GM12878 (cell line): Measurements from ENCODE around the gene FSIP1. TPM values are rescaled to one million over a fixed set of nuclear protein-coding genes. Genes with fewer than 3 reads are reported as not detected.

Experiments used
- ATAC-seq: fragments of 200-7000 bp; cut with Tn5 transposase; 3 replicates; pipeline ENCODE4 v1.9.1; 2020; ENCODE audit warnings: mild to moderate bottlenecking, moderate library complexity
- BruUV-seq: library from RNA; stranded (reverse); fragments of 400-500 nt; replicated peaks from 2 replicates; lab custom pipeline; 2021; lab: Mats Ljungman, UMichigan
- CTCF ChIA-PET: fragments of 300-600 bp; sonication (Branson Sonifier 250); formaldehyde crosslinking; extraction: SDS; loops from one replicate; lab custom pipeline; 2021; ENCODE audit warnings: inconsistent platforms; lab: Yijun Ruan, JAX
- POLR2A ChIA-PET: fragments of 350-600 bp; formaldehyde crosslinking; extraction: SDS; loops from one replicate; lab custom pipeline; 2021; ENCODE audit warnings: inconsistent platforms; lab: Charles Lee
- RAD21 ChIA-PET: fragments of 300-600 bp; sonication (Branson Sonifier 250); formaldehyde crosslinking; loops from one replicate; lab custom pipeline; 2023; ENCODE audit warnings: antibody characterized with exemption; ENCODE audit not compliant: unreplicated experiment; lab: Charles Lee
- SMC1A ChIA-PET: fragments of 300-600 bp; sonication (Branson Sonifier 250); formaldehyde crosslinking; loops from one replicate; lab custom pipeline; 2023; ENCODE audit not compliant: unreplicated experiment, uncharacterized antibody; lab: Charles Lee
- DNase-seq: peaks from one replicate; pipeline ENCODE4 v3.0.0-alpha.2; 2011; ENCODE audit warnings: low read depth, low spot score
- FAIRE-seq: peaks from 3 replicates; lab custom pipeline; 2011; peaks lifted over from hg19 to GRCh38; lab: Jason Lieb, UNC
- H2AFZ ChIP-seq: 2 replicates; pipeline ENCODE4 v1.6.0; 2011; ENCODE audit warnings: low read depth, low read length, control low read depth; ENCODE audit not compliant: control insufficient read depth
- H3K27ac ChIP-seq: 2 replicates; pipeline ENCODE4 v1.5.1; 2011; ENCODE audit warnings: control low read depth; ENCODE audit not compliant: control insufficient read depth, insufficient read depth
- H3K27me3 ChIP-seq, 2 experiments: replicated peaks in 1 of 2; 2 replicates each; pipeline versions ENCODE4 v1.6.0 to v1.6.1; 2011; ENCODE audit warnings: low read length in 1 of 2; ENCODE audit not compliant: control insufficient read depth in 2 of 2, insufficient read depth in 2 of 2
- H3K36me3 ChIP-seq, 2 experiments: 2 replicates each; pipeline ENCODE4 v1.5.1; 2011; ENCODE audit warnings: low read length in 1 of 2; ENCODE audit not compliant: control insufficient read depth in 2 of 2, insufficient read depth in 2 of 2
- H3K4me1 ChIP-seq: 2 replicates; pipeline ENCODE4 v1.6.1; 2011; ENCODE audit warnings: mild to moderate bottlenecking, low read length, moderate library complexity, mixed read lengths; ENCODE audit not compliant: control insufficient read depth, insufficient read depth
- H3K4me2 ChIP-seq: 2 replicates; pipeline ENCODE4 v1.6.0; 2011; ENCODE audit warnings: control low read depth; ENCODE audit not compliant: control insufficient read depth, insufficient read depth
- H3K4me3 ChIP-seq: fragments of 200-600 bp; sonication (generic); 2 replicates; pipeline ENCODE4 v1.5.1; 2016
- H3K79me2 ChIP-seq: 2 replicates; pipeline ENCODE4 v1.6.0; 2011; ENCODE audit warnings: low read length; ENCODE audit not compliant: control insufficient read depth, insufficient read depth
- H3K9ac ChIP-seq: 2 replicates; pipeline ENCODE4 v1.8.0; 2011; ENCODE audit warnings: low read length, control low read depth, mixed read lengths; ENCODE audit not compliant: control insufficient read depth, insufficient read depth
- H3K9me3 ChIP-seq: replicated peaks from 3 replicates; pipeline ENCODE4 v1.5.1; 2011; ENCODE audit warnings: mild to moderate bottlenecking, low read length; ENCODE audit not compliant: control insufficient read depth, insufficient read depth
- H4K20me1 ChIP-seq: 2 replicates; pipeline ENCODE4 v1.6.0; 2011; ENCODE audit not compliant: control insufficient read depth, insufficient read depth
- IKZF2 ChIP-seq, 2 experiments: fragments of 450-650 bp; IDR thresholded peaks; 2 replicates each; pipeline ENCODE4 v1.6.1; 2017; ENCODE audit warnings: mild to moderate bottlenecking in 2 of 2, moderate library complexity in 2 of 2
- MTA2 ChIP-seq: fragments of 450-650 bp; IDR thresholded peaks from 2 replicates; pipeline ENCODE4 v1.6.1; 2016; ENCODE audit warnings: low read depth, mild to moderate bottlenecking, moderate library complexity
- WGBS: methylation state at CpG from one replicate; pipeline ENCODE4 v1.1.6; 2016; ENCODE audit warnings: low lambda C conversion rate; ENCODE audit not compliant: insufficient replicate concordance, insufficient coverage; ENCODE audit errors: missing lambda C conversion rate; 5-methylcytosine and 5-hydroxymethylcytosine counted together
- in situ Hi-C: fragments of 300-500 bp; cut with MboI; formaldehyde crosslinking; loops from 9 replicates; pipeline ENCODE4 v1.14.3; 2018; ENCODE audit warnings: mixed read lengths
- intact Hi-C: fragments of 100-400 bp; cut with micrococcal nuclease; formaldehyde crosslinking; loops from one replicate; pipeline ENCODE4 v1.14.2; 2022; ENCODE audit not compliant: unreplicated experiment
- polyA plus RNA-seq, 11 experiments: library from polyadenylated mRNA; depleted of rRNA in 4 of 11; unstranded in 6 of 11; stranded (reverse) in 5 of 11; fragments of >200 nt; fragmentation: Nextera tagmentation in 4 of 11; fragmentation: Illumina TruSeq in 1 of 11; extraction: Ambion mirVana in 4 of 11; extraction: Trizol in 1 of 11; gene quantifications; 1 replicate in 1 of 11; 2 replicates in 10 of 11; pipeline versions ENCODE4 v1.2.1 to v1.2.3, GENCODE V29; 2011 to 2016; ENCODE audit warnings: inconsistent platforms in 2 of 11, missing spikeins in 2 of 11, low read depth in 1 of 11
- total RNA-seq, 4 experiments: library from RNA; depleted of rRNA in 3 of 4; stranded (reverse); fragments of >200 nt in 3 of 4; fragmentation: Illumina TruSeq in 1 of 4; extraction: Trizol in 1 of 4; gene quantifications; 2 replicates each; pipeline versions ENCODE4 v1.2.1 to v1.2.3, GENCODE V29; 2013 to 2021
- TF ChIP-seq, protein P1 (sequence below): fragments of 150-350 bp; IDR thresholded peaks from 2 replicates; pipeline ENCODE4 v1.6.1; 2016; ENCODE audit warnings: low read depth, low read length

The FSIP1 gene
- total and polyA plus RNA-seq, 10 of the 15 experiments (the other 5 are each of a cell fraction or from before 2014, with no cell fraction given) = 0.15 to 0.67 (median 0.35) TPM

- no peak overlapping the region for H3K4me2 ChIP-seq
- H2AFZ ChIP-seq = no peak overlapping the region
- H3K27me3 ChIP-seq = no peaks in the 10 kb centered on the region
- in situ Hi-C loops (no loop called here), intact Hi-C loops (no loop called here)
- H3K36me3 ChIP-seq = no peaks in the 10 kb centered on the region
- TF ChIP-seq, protein P1, sequence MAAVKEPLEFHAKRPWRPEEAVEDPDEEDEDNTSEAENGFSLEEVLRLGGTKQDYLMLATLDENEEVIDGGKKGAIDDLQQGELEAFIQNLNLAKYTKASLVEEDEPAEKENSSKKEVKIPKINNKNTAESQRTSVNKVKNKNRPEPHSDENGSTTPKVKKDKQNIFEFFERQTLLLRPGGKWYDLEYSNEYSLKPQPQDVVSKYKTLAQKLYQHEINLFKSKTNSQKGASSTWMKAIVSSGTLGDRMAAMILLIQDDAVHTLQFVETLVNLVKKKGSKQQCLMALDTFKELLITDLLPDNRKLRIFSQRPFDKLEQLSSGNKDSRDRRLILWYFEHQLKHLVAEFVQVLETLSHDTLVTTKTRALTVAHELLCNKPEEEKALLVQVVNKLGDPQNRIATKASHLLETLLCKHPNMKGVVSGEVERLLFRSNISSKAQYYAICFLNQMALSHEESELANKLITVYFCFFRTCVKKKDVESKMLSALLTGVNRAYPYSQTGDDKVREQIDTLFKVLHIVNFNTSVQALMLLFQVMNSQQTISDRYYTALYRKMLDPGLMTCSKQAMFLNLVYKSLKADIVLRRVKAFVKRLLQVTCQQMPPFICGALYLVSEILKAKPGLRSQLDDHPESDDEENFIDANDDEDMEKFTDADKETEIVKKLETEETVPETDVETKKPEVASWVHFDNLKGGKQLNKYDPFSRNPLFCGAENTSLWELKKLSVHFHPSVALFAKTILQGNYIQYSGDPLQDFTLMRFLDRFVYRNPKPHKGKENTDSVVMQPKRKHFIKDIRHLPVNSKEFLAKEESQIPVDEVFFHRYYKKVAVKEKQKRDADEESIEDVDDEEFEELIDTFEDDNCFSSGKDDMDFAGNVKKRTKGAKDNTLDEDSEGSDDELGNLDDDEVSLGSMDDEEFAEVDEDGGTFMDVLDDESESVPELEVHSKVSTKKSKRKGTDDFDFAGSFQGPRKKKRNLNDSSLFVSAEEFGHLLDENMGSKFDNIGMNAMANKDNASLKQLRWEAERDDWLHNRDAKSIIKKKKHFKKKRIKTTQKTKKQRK = no peak
- TF ChIP-seq MTA2 = peak; percentile 28
- peak in 1 of 2 experiments; percentile 23; a peak in 1 of 4 replicates for TF ChIP-seq IKZF2 (IDR thresholded peaks at IDR 0.05)
- SMC1A ChIA-PET = interaction anchor here (0.6 to 4.8 kb wide), 7 partner anchors 8 to 89 kb away, joined by 3 to 36 read pairs (median 3); no protein-coding TSS in a partner anchor
- CTCF ChIA-PET = interaction anchor here (1.0 to 2.8 kb wide), 7 partner anchors 13 to 89 kb away, joined by 3 to 9 read pairs (median 4); no protein-coding TSS in a partner anchor
- no peak overlapping the region for H3K9ac ChIP-seq
- no peaks in the 10 kb centered on the region for H3K9me3 ChIP-seq
- H3K79me2 ChIP-seq = no peaks in the 10 kb centered on the region
- peak; percentile 62 for ATAC-seq
- RAD21 ChIA-PET = interaction anchor here (0.9 to 1.4 kb wide), 3 partner anchors 11 to 90 kb away, joined by 3 to 9 read pairs (median 5); no protein-coding TSS in a partner anchor
- DNase-seq = no peak
- no peak overlapping the region for H3K27ac ChIP-seq
- FAIRE-seq = no peak
- no peaks in the 10 kb centered on the region for H3K4me1 ChIP-seq
- no TSS peak for BruUV-seq
- 53% methylated on average over 5 of the region's 5 CpGs for WGBS
- no peaks in the 10 kb centered on the region for H4K20me1 ChIP-seq
- H3K4me3 ChIP-seq = no peak overlapping the region
- POLR2A ChIA-PET = no interaction called here
Measured at GRCh38 chr15:39667382-39668127, 115.1 kb downstream of the FSIP1 start.
